Measurements from ENCODE around the gene ADISSP.

ADISSP gene

DNA sequence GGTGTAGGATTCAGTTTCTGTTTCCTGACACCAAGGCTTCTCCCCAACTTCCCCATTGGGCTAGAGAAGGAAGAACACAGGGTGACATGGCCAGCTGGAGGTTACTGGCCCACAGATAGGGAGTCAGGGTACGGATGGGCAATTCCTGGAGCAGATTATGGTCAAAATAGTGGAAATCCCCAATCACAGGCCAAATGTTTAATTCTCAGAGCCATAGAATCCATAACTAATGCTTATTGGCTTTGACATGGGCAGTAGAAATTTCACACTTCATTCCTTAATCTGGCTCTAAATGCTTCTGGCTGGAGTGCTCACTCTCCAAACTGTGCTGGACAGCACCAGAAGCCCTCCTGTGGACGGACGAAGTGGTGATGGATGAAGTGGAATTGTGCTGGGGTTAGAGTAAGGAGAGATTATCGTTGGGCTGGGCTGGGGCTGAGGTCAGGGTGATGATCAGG is 56.0 kb downstream of the ADISSP start:
- DNase-seq: no peak

DNA sequence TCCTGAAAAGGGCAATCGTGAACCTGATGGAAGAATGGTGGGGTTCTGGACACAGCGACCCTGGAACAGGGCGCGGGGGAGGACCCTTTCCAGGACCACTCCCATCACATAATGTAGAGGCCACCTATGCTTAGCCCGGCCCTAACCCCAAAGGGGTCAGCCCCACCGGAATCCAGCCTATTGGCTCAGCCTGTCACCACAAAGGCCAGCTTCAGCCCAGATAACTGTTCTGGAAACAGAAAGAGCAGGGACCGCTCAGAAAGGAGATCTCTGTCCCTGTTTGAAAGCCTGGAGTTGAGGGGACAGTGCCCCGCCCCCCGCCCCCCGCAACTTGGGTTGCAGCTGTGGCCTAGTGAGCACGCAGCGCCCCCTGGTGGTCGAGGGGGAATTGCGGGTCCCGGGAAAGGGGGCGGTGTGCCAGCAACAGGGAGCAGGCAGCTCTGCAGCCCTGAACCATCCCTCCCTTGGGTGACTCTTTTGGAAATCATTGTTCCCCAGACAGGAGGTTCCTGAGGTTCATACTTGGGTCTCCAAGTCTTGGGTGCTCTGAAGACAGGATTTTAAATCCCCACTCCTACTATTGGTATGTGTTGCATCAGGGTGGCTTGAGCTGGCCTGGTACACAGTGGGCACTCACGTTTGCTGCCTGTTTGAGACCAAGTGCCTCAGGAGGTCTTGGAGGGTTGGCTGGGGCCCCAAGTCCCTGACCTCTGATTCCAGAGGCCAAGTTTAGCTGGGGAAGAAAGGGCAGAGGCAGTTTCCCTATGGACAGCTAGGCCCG is 56.7 kb downstream of the ADISSP start:
- DNase-seq: peak; percentile 47

DNA sequence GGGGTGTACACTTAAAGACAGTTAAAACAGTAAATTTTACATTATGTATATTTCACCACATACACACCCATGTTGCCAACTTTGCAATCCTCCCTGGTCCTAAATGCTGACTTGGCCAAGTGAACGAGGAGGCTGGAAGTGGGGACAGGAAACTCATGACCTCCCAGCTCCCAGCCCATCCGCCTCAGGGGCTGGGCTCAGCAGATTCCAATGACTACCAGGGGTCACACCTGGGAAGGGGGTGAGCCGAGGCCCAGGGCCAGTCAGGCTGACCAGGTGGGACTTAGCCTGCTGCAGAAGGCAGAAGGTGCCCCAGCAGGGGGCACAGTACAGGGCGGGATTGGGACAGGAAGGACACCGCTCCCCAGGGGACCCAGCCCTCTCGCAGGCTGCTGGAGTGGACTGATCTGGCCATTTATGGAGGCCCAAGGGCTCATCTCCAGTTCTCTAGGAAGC is 57.5 kb downstream of the ADISSP start:
- no peak for DNase-seq

DNA sequence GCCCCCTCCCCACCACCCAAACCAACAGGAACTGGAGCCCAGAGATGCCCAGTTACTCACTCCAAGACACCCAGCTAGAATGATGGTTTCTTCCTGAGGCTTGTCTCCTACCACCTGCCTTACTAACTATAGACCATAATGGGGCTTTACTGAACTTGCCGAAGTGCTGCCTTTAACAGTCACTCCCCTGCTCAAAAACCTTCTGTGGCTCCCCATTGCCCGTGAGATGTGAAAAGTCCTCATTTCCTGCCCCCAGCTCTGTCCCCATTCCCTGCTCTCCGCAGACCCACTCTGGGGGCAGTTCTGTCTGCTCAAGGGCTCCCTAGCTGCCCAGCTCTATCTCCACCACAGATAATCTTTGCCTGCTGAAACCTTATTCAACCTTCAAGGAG is 60.0 kb downstream of the ADISSP start:
- DNase-seq: no peak

DNA sequence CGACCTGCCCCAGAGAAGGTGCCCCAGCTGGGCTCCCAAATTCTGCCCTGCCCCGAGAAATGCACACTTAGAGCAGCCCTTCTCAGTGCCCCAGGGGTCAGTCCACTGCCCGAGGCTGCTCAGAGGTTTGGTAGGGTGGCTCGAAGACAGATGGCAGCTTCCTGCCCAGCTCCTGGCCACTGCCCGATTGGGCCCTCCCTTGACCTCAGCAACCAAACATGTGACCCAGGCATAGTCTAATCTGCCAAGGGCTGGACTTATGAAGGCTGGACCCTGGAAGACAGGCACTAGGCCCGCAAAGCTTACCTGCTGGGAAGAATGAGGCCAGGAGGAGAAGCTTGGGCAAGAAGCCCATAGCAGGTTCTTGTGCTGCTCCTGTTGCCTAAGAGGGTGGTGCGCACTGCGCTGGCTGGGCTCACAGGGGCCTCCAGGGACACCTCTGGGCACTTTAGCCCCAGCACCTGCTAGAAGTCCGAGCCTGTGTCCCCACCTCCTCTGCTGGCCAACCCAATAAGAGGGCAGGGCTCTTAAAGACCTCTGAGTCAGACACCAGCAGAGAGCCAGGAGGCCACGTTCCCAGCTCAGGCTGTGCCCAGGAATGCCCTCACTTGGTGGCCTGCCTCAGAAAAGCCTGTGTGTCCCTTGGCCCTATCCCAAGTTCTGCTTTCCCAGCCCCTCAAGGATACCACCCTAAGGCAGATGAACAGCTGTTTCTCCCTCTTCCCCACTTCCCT is 60.6 kb downstream of the ADISSP start:
- no peak for DNase-seq

DNA sequence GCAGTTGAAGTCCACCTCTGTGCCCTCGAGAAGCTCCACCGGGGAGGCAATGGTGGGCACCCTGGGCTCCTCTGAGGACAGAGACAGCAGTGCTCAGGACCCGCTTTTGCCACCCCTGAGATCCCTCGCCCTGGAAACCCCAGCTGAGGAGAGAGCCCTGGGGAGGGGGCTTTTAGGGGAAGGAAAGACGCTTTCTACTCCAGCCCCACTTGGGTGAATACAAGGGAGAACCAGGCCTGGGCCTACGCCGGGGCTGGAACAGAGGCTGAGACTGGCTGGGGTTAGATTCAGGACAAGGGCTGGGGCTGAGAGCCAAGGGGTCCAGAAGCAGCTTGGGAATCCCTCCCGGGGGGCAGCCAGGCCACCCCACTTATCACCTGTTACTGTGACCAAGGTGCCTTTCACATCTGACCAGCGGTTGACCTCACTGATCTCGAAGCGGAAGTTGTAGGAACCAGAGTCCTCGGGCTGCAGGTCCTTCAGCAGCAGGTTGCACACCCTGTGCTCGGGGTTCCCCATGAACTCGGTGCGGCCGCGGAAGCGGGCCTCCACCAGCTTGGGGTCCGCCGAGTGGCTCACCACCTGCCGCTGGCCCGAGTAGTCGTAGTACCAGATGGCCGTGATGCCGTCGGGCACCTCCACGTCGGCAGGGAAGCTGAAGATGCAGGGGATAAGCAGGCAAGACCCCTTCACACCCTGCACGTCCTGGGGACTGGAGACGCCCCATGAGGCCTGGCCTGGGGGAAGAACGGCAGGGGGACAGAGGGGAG is 61.4 kb downstream of the ADISSP start:
- DNase-seq: no peak

DNA sequence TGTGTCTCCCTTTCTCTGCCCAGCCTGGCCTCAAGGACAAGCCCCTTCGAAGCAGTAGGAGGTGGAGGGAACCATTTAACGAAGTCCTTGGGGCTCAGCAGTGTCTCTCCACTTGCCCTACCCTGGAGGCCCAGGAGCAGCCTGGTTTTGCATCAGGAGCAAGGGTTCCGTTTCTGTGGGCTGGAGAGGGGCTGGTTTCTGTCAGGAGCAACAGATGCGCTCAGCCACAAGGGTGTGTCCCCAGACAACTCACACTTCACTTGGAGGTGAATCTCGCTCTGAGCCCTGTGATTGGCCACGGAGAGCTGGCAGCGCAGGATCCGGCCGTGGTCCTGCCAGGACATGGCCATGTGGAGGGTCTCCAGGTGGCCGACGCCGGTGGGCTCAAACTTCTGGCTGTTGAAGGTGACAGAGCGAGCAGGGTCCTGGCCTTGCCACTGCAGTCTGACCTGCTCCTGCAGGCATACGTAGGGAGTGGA is 62.0 kb downstream of the ADISSP start:
- no peak for DNase-seq

DNA sequence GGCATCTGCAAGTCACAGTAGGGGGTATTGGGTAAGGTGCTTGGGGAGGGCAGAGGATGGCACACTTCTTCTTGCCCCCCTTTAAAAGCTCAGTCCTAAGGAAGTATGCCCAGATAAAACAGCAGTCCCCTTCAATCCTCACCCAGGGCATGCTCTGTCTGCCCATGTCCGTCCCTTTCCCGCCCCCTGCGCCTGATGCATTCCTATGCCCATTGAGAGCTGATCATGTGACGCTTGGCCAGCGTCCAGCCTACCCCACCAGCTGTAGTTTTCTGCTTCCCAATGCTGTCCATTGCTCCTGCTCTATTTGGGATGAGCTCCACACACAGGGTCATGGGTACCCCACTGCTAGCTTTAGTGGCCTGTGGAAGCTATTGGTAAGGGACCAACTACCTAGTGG is 63.5 kb downstream of the ADISSP start:
- DNase-seq: no peak

All from CD4-positive, alpha-beta T cell treated with Interleukin-4 for 4 hours (primary cell).